Measurements from ENCODE around the gene TSPAN9. TPM values are rescaled to one million over a fixed set of nuclear protein-coding genes. Genes with fewer than 3 reads are reported as not detected.

The TSPAN9 gene
- total RNA-seq, 4 donors from 2014 or later = 27.8 to 47.2 (median 34.3) TPM

GRCh38 chr12:3132636-3133404 is 55.6 kb downstream of the TSPAN9 start:
- no peak overlapping the region for H3K4me3 ChIP-seq
- no peaks in the 10 kb centered on the region for H3K27me3 ChIP-seq
- DNase-seq (ENCODE audit: low spot score in 2 of 2) = no peak
- TF ChIP-seq POLR2A (IDR thresholded peaks at IDR 0.05) = no peak
- TF ChIP-seq, protein P1, sequence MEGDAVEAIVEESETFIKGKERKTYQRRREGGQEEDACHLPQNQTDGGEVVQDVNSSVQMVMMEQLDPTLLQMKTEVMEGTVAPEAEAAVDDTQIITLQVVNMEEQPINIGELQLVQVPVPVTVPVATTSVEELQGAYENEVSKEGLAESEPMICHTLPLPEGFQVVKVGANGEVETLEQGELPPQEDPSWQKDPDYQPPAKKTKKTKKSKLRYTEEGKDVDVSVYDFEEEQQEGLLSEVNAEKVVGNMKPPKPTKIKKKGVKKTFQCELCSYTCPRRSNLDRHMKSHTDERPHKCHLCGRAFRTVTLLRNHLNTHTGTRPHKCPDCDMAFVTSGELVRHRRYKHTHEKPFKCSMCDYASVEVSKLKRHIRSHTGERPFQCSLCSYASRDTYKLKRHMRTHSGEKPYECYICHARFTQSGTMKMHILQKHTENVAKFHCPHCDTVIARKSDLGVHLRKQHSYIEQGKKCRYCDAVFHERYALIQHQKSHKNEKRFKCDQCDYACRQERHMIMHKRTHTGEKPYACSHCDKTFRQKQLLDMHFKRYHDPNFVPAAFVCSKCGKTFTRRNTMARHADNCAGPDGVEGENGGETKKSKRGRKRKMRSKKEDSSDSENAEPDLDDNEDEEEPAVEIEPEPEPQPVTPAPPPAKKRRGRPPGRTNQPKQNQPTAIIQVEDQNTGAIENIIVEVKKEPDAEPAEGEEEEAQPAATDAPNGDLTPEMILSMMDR (IDR thresholded peaks at IDR 0.05) = no peak
- peaks cover 33% of the 10 kb centered on the region for H3K4me1 ChIP-seq
- H3K36me3 ChIP-seq = no peaks in the 10 kb centered on the region
- no peaks in the 10 kb centered on the region for H3K9me3 ChIP-seq
- no peak overlapping the region for H3K27ac ChIP-seq
- 66% methylated on average over 21 of the region's 21 CpGs for WGBS

- peaks cover 39% of the 10 kb centered on the region for H3K4me1 ChIP-seq
- no peaks in the 10 kb centered on the region for H3K9me3 ChIP-seq
- no peak overlapping the region for H3K4me3 ChIP-seq
- H3K36me3 ChIP-seq = no peaks in the 10 kb centered on the region
- H3K27me3 ChIP-seq = no peaks in the 10 kb centered on the region
- no peak for DNase-seq (ENCODE audit: low spot score in 2 of 2)
- no peak overlapping the region for H3K27ac ChIP-seq
- TF ChIP-seq POLR2AphosphoS5 (IDR thresholded peaks at IDR 0.05) = no peak
- no peak for TF ChIP-seq EP300 (IDR thresholded peaks at IDR 0.05)
- TF ChIP-seq, protein P1 (IDR thresholded peaks at IDR 0.05) = no peak
- no peak for TF ChIP-seq POLR2A (IDR thresholded peaks at IDR 0.05)
Measured at GRCh38 chr12:3133405-3133783, 56.2 kb downstream of the TSPAN9 start.

DNA sequence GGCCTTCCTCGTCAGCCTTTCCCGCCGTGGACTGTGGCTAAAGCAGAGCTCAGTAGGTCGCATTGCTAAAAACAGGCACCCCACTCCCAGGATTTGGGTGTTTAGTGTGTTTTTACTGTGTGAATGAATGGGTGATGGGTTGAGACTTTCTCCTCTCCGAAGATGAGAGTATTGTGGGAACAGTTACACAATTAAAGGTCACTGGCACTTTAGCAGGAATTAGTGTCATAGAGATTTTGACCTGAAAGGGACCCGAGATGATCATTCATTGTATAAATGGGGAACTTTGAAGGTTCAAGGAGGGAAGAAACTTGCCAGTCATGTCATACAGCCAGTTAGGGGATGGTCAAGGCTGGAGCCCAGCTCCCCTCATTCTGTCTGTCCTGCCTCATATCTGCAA is 56.9 kb downstream of the TSPAN9 start:
- Histone ChIP-seq H3K27ac (no peak overlapping the region), H3K9me3 (no peaks in the 10 kb centered on the region), H3K36me3 (no peaks in the 10 kb centered on the region), H3K4me1 (peaks cover 39% of the 10 kb centered on the region), H3K27me3 (no peaks in the 10 kb centered on the region), H3K4me3 (no peak overlapping the region)
- TF ChIP-seq POLR2A (IDR thresholded peaks at IDR 0.05) (no peak), EP300 (IDR thresholded peaks at IDR 0.05) (no peak), POLR2AphosphoS5 (IDR thresholded peaks at IDR 0.05) (no peak)
- TF ChIP-seq, protein P1 (IDR thresholded peaks at IDR 0.05) = no peak
- DNase-seq (ENCODE audit: low spot score in 2 of 2) = no peak
- 73% methylated on average over 6 of the region's 6 CpGs for WGBS

- no peak for DNase-seq (ENCODE audit: low spot score in 2 of 2)
- Histone ChIP-seq H3K4me1 (peaks cover 37% of the 10 kb centered on the region), H3K36me3 (no peaks in the 10 kb centered on the region), H3K27ac (no peak overlapping the region), H3K27me3 (no peaks in the 10 kb centered on the region), H3K4me3 (no peak overlapping the region), H3K9me3 (no peaks in the 10 kb centered on the region)
- 93% methylated on average over 13 of the region's 13 CpGs for WGBS
- TF ChIP-seq, protein P1 (IDR thresholded peaks at IDR 0.05) = no peak
- TF ChIP-seq POLR2A (IDR thresholded peaks at IDR 0.05) (no peak), POLR2AphosphoS5 (IDR thresholded peaks at IDR 0.05) (no peak), EP300 (IDR thresholded peaks at IDR 0.05) (no peak)
Measured at GRCh38 chr12:3134526-3135135, 57.5 kb downstream of the TSPAN9 start.

Data from suprapubic skin (tissue), 4 donors.